ENCODE measurements around the gene EPB41L4B. TPM values are rescaled to one million over a fixed set of nuclear protein-coding genes. Genes with fewer than 3 reads are reported as not detected.

EPB41L4B gene
- total RNA-seq, 1 experiment from 2014 or later: 8.1 TPM

DNA sequence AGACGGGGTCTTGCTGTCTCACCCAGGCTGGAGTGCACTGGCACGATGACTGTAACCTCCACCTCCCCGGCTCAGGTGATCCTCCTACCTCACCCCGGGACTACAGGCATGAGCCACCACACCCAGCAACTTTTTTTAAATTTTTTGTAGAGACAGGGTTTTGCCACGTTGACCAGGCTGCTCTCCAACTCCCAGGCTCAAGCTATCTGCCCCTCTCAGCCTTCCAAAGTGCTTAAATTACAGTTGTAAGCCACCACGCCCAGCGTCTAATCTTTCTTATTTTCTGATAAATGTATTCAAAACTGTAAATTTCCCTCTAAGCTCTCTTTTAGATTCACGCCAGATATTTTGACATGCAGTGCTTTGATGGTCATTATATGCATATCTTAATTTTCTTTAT, 164.2 kb downstream of the EPB41L4B start:
- Histone ChIP-seq H3K4me3 (replicated peaks in 1 of 2; ENCODE audit: low read depth in 1 of 2, low read length in 2 of 2) (no peak overlapping the region), H3K27me3 (ENCODE audit: insufficient read depth, low read length) (no peaks in the 10 kb centered on the region), H3K27ac (ENCODE audit: low read depth, low read length) (no peak overlapping the region), H3K9me2 (ENCODE audit: insufficient read depth) (no peaks in the 10 kb centered on the region), H3K9ac (ENCODE audit: low read length) (no peak overlapping the region), H3K79me2 (ENCODE audit: insufficient read depth, low read length) (no peaks in the 10 kb centered on the region), H2AFZ (ENCODE audit: low read depth, low read length, poor library complexity, severe bottlenecking) (no peak overlapping the region), H3K4me2 (ENCODE audit: low read length) (no peak overlapping the region), H3K4me1 (ENCODE audit: control insufficient read depth in 1 of 2, insufficient read depth in 2 of 2, low read length in 2 of 2) (no peaks in the 10 kb centered on the region), H3K36me3 (ENCODE audit: control insufficient read depth in 1 of 2, insufficient read depth in 2 of 2, low read length in 2 of 2) (no peaks in the 10 kb centered on the region), H3K9me3 (ENCODE audit: control insufficient read depth in 1 of 2, insufficient read depth in 1 of 2, low read depth in 1 of 2, low read length in 2 of 2) (peaks cover 3 to 11% of the 10 kb centered on the region in 2 experiments; a peak in 2 of 4 replicates), H4K20me1 (ENCODE audit: insufficient read depth) (no peaks in the 10 kb centered on the region)
- POLR2A ChIA-PET: no interaction called here
- BruUV-seq (replicated peaks): no TSS peak
- CTCF ChIA-PET: no interaction called here
- ATAC-seq (no peak), DNase-seq (ENCODE audit: low read depth, low spot score) (no peak)
- RAD21 ChIA-PET (ENCODE audit: low non-redundant PET in 1 of 2, low total read pairs in 2 of 2, uncharacterized antibody in 2 of 2, unreplicated experiment in 2 of 2): no interaction called here
- intact Hi-C loops (cut with micrococcal nuclease): no loop called here
- no peak for TF ChIP-seq REST (IDR thresholded peaks at IDR 0.05; ENCODE audit: low read depth)
- TF ChIP-seq ELF1 (IDR thresholded peaks at IDR 0.05; ENCODE audit: borderline replicate concordance, low read depth): no peak
- TF ChIP-seq, protein P1, sequence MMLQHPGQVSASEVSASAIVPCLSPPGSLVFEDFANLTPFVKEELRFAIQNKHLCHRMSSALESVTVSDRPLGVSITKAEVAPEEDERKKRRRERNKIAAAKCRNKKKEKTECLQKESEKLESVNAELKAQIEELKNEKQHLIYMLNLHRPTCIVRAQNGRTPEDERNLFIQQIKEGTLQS (IDR thresholded peaks at IDR 0.05): no peak
- no peak for TF ChIP-seq CEBPB (IDR thresholded peaks at IDR 0.05; ENCODE audit: low read depth)
- no peak for TF ChIP-seq EZH2 (IDR thresholded peaks at IDR 0.05)
- no peak for TF ChIP-seq SP1 (IDR thresholded peaks at IDR 0.05; ENCODE audit: low read depth)
- no peak for TF ChIP-seq YY1 (IDR thresholded peaks at IDR 0.05; ENCODE audit: extremely low read depth, insufficient replicate concordance, low read depth, low read length)
- TF ChIP-seq JUND (IDR thresholded peaks at IDR 0.05): no peak
- TF ChIP-seq, protein P2, sequence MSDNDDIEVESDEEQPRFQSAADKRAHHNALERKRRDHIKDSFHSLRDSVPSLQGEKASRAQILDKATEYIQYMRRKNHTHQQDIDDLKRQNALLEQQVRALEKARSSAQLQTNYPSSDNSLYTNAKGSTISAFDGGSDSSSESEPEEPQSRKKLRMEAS (IDR thresholded peaks at IDR 0.05): no peak
- TF ChIP-seq POLR2A (IDR thresholded peaks at IDR 0.05; ENCODE audit: borderline replicate concordance, extremely low read depth, insufficient read depth, insufficient read length): no peak
- no peak for TF ChIP-seq CBX3 (IDR thresholded peaks at IDR 0.05; ENCODE audit: low read depth)
- TF ChIP-seq FOSL1 (IDR thresholded peaks at IDR 0.05; ENCODE audit: low read depth): no peak
- no peak for TF ChIP-seq TCF7L2 (IDR thresholded peaks at IDR 0.05; ENCODE audit: borderline replicate concordance, extremely low read depth, insufficient read depth, insufficient read length)
- TF ChIP-seq EGR1 (IDR thresholded peaks at IDR 0.05; ENCODE audit: low read depth): no peak
- no peak for TF ChIP-seq POLR2AphosphoS5 (IDR thresholded peaks at IDR 0.05; ENCODE audit: low read depth, low read length)
- no peak for TF ChIP-seq ZFX (IDR thresholded peaks at IDR 0.05)
- no peak for TF ChIP-seq SRF (IDR thresholded peaks at IDR 0.05; ENCODE audit: low read depth)
